PC-9 (cell line): ENCODE data around the gene OSCP1. TPM values are rescaled to one million over a fixed set of nuclear protein-coding genes. Genes with fewer than 3 reads are reported as not detected.
A peak's percentile ranks its signal among the peaks of the same experiment; 100 is the strongest.

Experiments
- BruUV-seq: library from RNA; stranded (reverse); fragments of 400-500 nt; replicated peaks from 2 replicates; lab custom pipeline; 2021; lab: Mats Ljungman, UMichigan
- CTCF ChIA-PET: fragments of 300-600 bp; sonication (Branson Sonifier 250); formaldehyde crosslinking; loops from one replicate; lab custom pipeline; 2022; ENCODE audit warnings: antibody characterized with exemption; lab: Charles Lee
- POLR2A ChIA-PET: fragments of 300-600 bp; sonication (Branson Sonifier 250); formaldehyde crosslinking; loops from one replicate; lab custom pipeline; 2022; ENCODE audit warnings: antibody characterized with exemption; ENCODE audit not compliant: unreplicated experiment; lab: Charles Lee
- DNase-seq, 2 experiments: peaks; one replicate each; pipeline versions ENCODE4 v3.0.0 to v3.0.0-alpha.2; 2015 to 2022; ENCODE audit warnings: mixed read lengths in 1 of 2
- H2AFZ ChIP-seq: fragments of 200-600 bp; sonication (generic); 2 replicates; pipeline ENCODE4 v1.8.1; 2017; ENCODE audit warnings: antibody characterized with exemption
- H3F3A ChIP-seq: fragments of 200-600 bp; sonication (generic); 2 replicates; pipeline ENCODE4 v1.8.1; 2017; ENCODE audit warnings: antibody characterized with exemption, mild to moderate bottlenecking, low read depth; ENCODE audit not compliant: insufficient read depth
- H3K27ac ChIP-seq: fragments of 200-600 bp; sonication (generic); 2 replicates; pipeline ENCODE4 v1.6.1; 2016; ENCODE audit warnings: mixed run types
- H3K27me3 ChIP-seq: fragments of 200-600 bp; sonication (generic); 2 replicates; pipeline ENCODE4 v1.6.1; 2016; ENCODE audit warnings: low read depth, mixed run types; ENCODE audit not compliant: insufficient read depth
- H3K36me3 ChIP-seq: fragments of 200-600 bp; sonication (generic); 2 replicates; pipeline ENCODE4 v1.6.1; 2016; ENCODE audit warnings: low read depth, mixed run types
- H3K4me1 ChIP-seq: fragments of 200-600 bp; sonication (generic); replicated peaks from 2 replicates; pipeline ENCODE4 v1.6.1; 2016; ENCODE audit warnings: mixed run types; ENCODE audit not compliant: insufficient read depth
- H3K4me2 ChIP-seq: fragments of 200-600 bp; sonication (generic); 2 replicates; pipeline ENCODE4 v1.6.1; 2017; ENCODE audit warnings: mixed run types
- H3K4me3 ChIP-seq: fragments of 200-600 bp; sonication (generic); 2 replicates; pipeline ENCODE4 v1.6.1; 2016; ENCODE audit warnings: mixed run types
- H3K79me2 ChIP-seq: fragments of 200-600 bp; sonication (generic); 2 replicates; pipeline ENCODE4 v1.6.1; 2017; ENCODE audit warnings: low read depth, mixed run types
- H3K9me2 ChIP-seq: fragments of 200-600 bp; sonication (generic); 2 replicates; pipeline ENCODE4 v1.8.1; 2017; ENCODE audit warnings: mild to moderate bottlenecking; ENCODE audit not compliant: insufficient read depth
- H3K9me3 ChIP-seq: fragments of 200-600 bp; sonication (generic); 2 replicates; pipeline ENCODE4 v1.8.1; 2016; ENCODE audit warnings: low read depth; ENCODE audit not compliant: insufficient read depth
- H4K20me1 ChIP-seq: fragments of 200-600 bp; sonication (generic); 2 replicates; pipeline ENCODE4 v1.8.1; 2017; ENCODE audit not compliant: insufficient read depth
- CTCF ChIP-seq: fragments of 200-600 bp; sonication (generic); conservative IDR thresholded peaks from 2 replicates; pipeline ENCODE4 v1.6.1; 2017; ENCODE audit warnings: mixed run types, antibody characterized with exemption, mild to moderate bottlenecking, moderate library complexity
- EZH2 ChIP-seq: fragments of 200-600 bp; sonication (generic); IDR thresholded peaks from 2 replicates; pipeline ENCODE4 v1.8.0; 2017; ENCODE audit warnings: antibody characterized with exemption, low read depth
- intact Hi-C: fragments of 100-400 bp; cut with micrococcal nuclease; formaldehyde crosslinking; loops from one replicate; pipeline ENCODE4 v1.10.0; 2022; ENCODE audit not compliant: unreplicated experiment
- total RNA-seq: library from RNA; stranded (reverse); gene quantifications from 2 replicates; pipeline ENCODE4 v1.2.3, GENCODE V29; 2021

Gene OSCP1
- total RNA-seq, 1 experiment from 2014 or later, result 25.7 TPM

- intact Hi-C loops, result loop anchor here (1.0 kb wide), 3 partner anchors 14 to 109 kb away; no protein-coding TSS in a partner anchor
- TF ChIP-seq CTCF, result no peak
- TF ChIP-seq EZH2, result no peak
- POLR2A ChIA-PET, result interaction anchor here (0.5 to 1.2 kb wide), 11 partner anchors 10 to 1241 kb away, joined by 3 to 14 read pairs (median 4); partner anchors contain the start of gene MRPS15
Observed at GRCh38 chr1:36450919-36451305, 661 bp upstream of the OSCP1 start.

GRCh38 chr1:36448530-36449056, 1.7 kb downstream of the OSCP1 start:
- intact Hi-C loops, result no loop called here
- Histone ChIP-seq H3F3A (0 out of 2 replicates have a peak, but pooled peaks cover 7% of the 10 kb centered on the region), H3K36me3 (no peaks in the 10 kb centered on the region), H3K9me2 (no peaks in the 10 kb centered on the region), H3K9me3 (no peaks in the 10 kb centered on the region), H3K4me1 (no peaks in the 10 kb centered on the region), H3K27ac (no peak overlapping the region), H2AFZ (no peak overlapping the region), H4K20me1 (no peaks in the 10 kb centered on the region), H3K27me3 (no peaks in the 10 kb centered on the region), H3K4me3 (no peak overlapping the region), H3K79me2 (no peaks in the 10 kb centered on the region), H3K4me2 (no peak overlapping the region)
- POLR2A ChIA-PET, result interaction anchor here (0.6 kb wide), 1 partner anchor 190 kb away, joined by 3 read pairs; no protein-coding TSS in a partner anchor
- no TSS peak for BruUV-seq
- no peak for DNase-seq
- TF ChIP-seq CTCF (no peak), EZH2 (no peak)
- CTCF ChIA-PET, result no interaction called here

More at GRCh38 chr1:36450919-36451305, 661 bp upstream of the OSCP1 start:
- Histone ChIP-seq H3K4me1 (no peaks in the 10 kb centered on the region), H3K79me2 (no peaks in the 10 kb centered on the region), H3K4me3 (peak overlapping the region; percentile 87), H3K27me3 (no peaks in the 10 kb centered on the region), H3K9me3 (no peaks in the 10 kb centered on the region), H3K36me3 (no peaks in the 10 kb centered on the region; the same call in 1 of the 2 replicates), H2AFZ (peak overlapping the region; percentile 97), H3K9me2 (no peaks in the 10 kb centered on the region), H3K27ac (peak overlapping the region; percentile 73), H4K20me1 (no peaks in the 10 kb centered on the region), H3K4me2 (peak overlapping the region; percentile 85), H3F3A (peaks cover 24% of the 10 kb centered on the region; the same call in 1 of the 2 replicates)
- TSS peak; percentile 86 for BruUV-seq
- no peak for DNase-seq
- CTCF ChIA-PET, result interaction anchor here (1.3 kb wide), 1 partner anchor 65 kb away, joined by 5 read pairs; no protein-coding TSS in a partner anchor

- Histone ChIP-seq H2AFZ (no peak overlapping the region), H3K4me2 (no peak overlapping the region), H3K27ac (no peak overlapping the region), H3K4me3 (no peak overlapping the region), H3K9me3 (no peaks in the 10 kb centered on the region), H4K20me1 (no peaks in the 10 kb centered on the region), H3K9me2 (no peaks in the 10 kb centered on the region), H3K4me1 (no peaks in the 10 kb centered on the region), H3K36me3 (no peaks in the 10 kb centered on the region), H3K79me2 (no peaks in the 10 kb centered on the region), H3K27me3 (no peaks in the 10 kb centered on the region), H3F3A (0 out of 2 replicates have a peak, but pooled peaks cover 2% of the 10 kb centered on the region)
- ChIA-PET CTCF (no interaction called here), POLR2A (no interaction called here)
- intact Hi-C loops, result no loop called here
- DNase-seq, result no peak
- TF ChIP-seq CTCF (no peak), EZH2 (no peak)
- BruUV-seq, result no TSS peak
Observed at GRCh38 chr1:36447450-36447849, 2.8 kb downstream of the OSCP1 start.
